ENCODE results near the gene ZNF562.
A peak's percentile ranks its signal among the peaks of the same experiment; 100 is the strongest.
"Not testable (repeated sequence)": the region's sequence is repeated elsewhere in the genome, so short reads cannot be mapped to it uniquely, and the experiment has no call there.

The ZNF562 gene

GRCh38 chr19:9674663-9675357 lies at the start of gene ZNF562:
Gene ZNF562, minus strand, starts transcription at chr19:9675100. Its CDS starts 14,356 bp downstream, at chr19:9660744.
- peak; percentile 65 for DNase-seq (ENCODE audit: low read depth)

GRCh38 chr19:9724157-9724556 lies 49.3 kb upstream of the ZNF562 start:
- DNase-seq (ENCODE audit: low read depth) = no peak

GRCh38 chr19:9721861-9722260 lies 47.0 kb upstream of the ZNF562 start:
- DNase-seq (ENCODE audit: low read depth) = no peak

GRCh38 chr19:9720541-9720940 lies 45.6 kb upstream of the ZNF562 start:
- no peak for DNase-seq (ENCODE audit: low read depth)

- no peak for DNase-seq (ENCODE audit: low read depth)
Observed at GRCh38 chr19:9711815-9712214, 36.9 kb upstream of the ZNF562 start.

GRCh38 chr19:9709305-9709704 lies 34.4 kb upstream of the ZNF562 start:
- DNase-seq (ENCODE audit: low read depth) = no peak

GRCh38 chr19:9705836-9706235 lies 30.9 kb upstream of the ZNF562 start:
- DNase-seq (ENCODE audit: low read depth) = no peak

GRCh38 chr19:9702186-9702585 lies 27.3 kb upstream of the ZNF562 start:
- no peak for DNase-seq (ENCODE audit: low read depth)

GRCh38 chr19:9700229-9700981 lies 25.5 kb upstream of the ZNF562 start:
- DNase-seq (ENCODE audit: low read depth) = no peak

- DNase-seq (ENCODE audit: low read depth) = not testable (repeated sequence)
Observed at GRCh38 chr19:9690301-9690700, 15.4 kb upstream of the ZNF562 start.

GRCh38 chr19:9679996-9680395 lies 5.1 kb upstream of the ZNF562 start:
- not testable (repeated sequence) for DNase-seq (ENCODE audit: low read depth)

GRCh38 chr19:9675358-9675901 lies 530 bp upstream of the ZNF562 start:
- DNase-seq (ENCODE audit: low read depth) = not testable (repeated sequence)

GRCh38 chr19:9673912-9674662 lies 813 bp downstream of the ZNF562 start:
- DNase-seq (ENCODE audit: low read depth) = peak; percentile 1

- no peak for DNase-seq (ENCODE audit: low read depth)
Observed at GRCh38 chr19:9672893-9673292, 2.0 kb downstream of the ZNF562 start.

GRCh38 chr19:9671655-9672054 lies 3.2 kb downstream of the ZNF562 start:
- no peak for DNase-seq (ENCODE audit: low read depth)

GRCh38 chr19:9668544-9668943 lies 6.4 kb downstream of the ZNF562 start:
- DNase-seq (ENCODE audit: low read depth) = no peak

GRCh38 chr19:9667898-9668297 lies 7.0 kb downstream of the ZNF562 start:
- DNase-seq (ENCODE audit: low read depth) = no peak

GRCh38 chr19:9658769-9659168 lies 16.1 kb downstream of the ZNF562 start:
- no peak for DNase-seq (ENCODE audit: low read depth)

GRCh38 chr19:9653066-9653555 lies 21.8 kb downstream of the ZNF562 start:
- DNase-seq (ENCODE audit: low read depth) = not testable (repeated sequence)

- not testable (repeated sequence) for DNase-seq (ENCODE audit: low read depth)
Observed at GRCh38 chr19:9651464-9651863, 23.4 kb downstream of the ZNF562 start.

GRCh38 chr19:9650345-9650744 lies 24.6 kb downstream of the ZNF562 start:
- no peak for DNase-seq (ENCODE audit: low read depth)

- no peak for DNase-seq (ENCODE audit: low read depth)
Observed at GRCh38 chr19:9645472-9645871, 29.4 kb downstream of the ZNF562 start.

All from activated T-helper 9 cell treated with anti-CD3 and anti-CD28 coated beads, Interleukin-2, amount 50 U/mL, for 16 hours (primary cell).